ENCODE results near the gene RXFP4. TPM values are rescaled to one million over a fixed set of nuclear protein-coding genes. Genes with fewer than 3 reads are reported as not detected.

RXFP4 gene
- total RNA-seq, 6 experiments from 2014 or later = not detected

GRCh38 chr1:155946633-155947219 is 5.3 kb downstream of the RXFP4 start:
- H3K36me3 Mint-ChIP-seq (ENCODE audit: low read depth) = peaks cover 18% of the 10 kb centered on the region; the same call in 1 of the 2 replicates
- peak overlapping the region; percentile 2; the same call in 1 of the 2 replicates for H3K27ac Mint-ChIP-seq
- H3K4me3 Mint-ChIP-seq = no peak overlapping the region
- peaks cover 8% of the 10 kb centered on the region for H3K4me1 Mint-ChIP-seq (ENCODE audit: low read depth)
- H3K9me3 Mint-ChIP-seq = no peaks in the 10 kb centered on the region
- H3K27me3 Mint-ChIP-seq (ENCODE audit: insufficient read depth) = peaks cover 12% of the 10 kb centered on the region
- TF ChIP-seq CTCF (IDR thresholded peaks at IDR 0.05) = no peak
- DNase-seq = no peak

- Mint-ChIP-seq H3K4me1 (ENCODE audit: low read depth) (peaks cover 4% of the 10 kb centered on the region), H3K4me3 (no peak overlapping the region), H3K9me3 (no peaks in the 10 kb centered on the region), H3K27ac (no peak overlapping the region), H3K27me3 (ENCODE audit: insufficient read depth) (peaks cover 12% of the 10 kb centered on the region), H3K36me3 (ENCODE audit: low read depth) (peaks cover 18% of the 10 kb centered on the region; the same call in 1 of the 2 replicates)
- no peak for DNase-seq
- TF ChIP-seq CTCF (IDR thresholded peaks at IDR 0.05) = no peak
These were observed 5.9 kb downstream of the RXFP4 start for GRCh38 chr1:155947292-155947691.

GRCh38 chr1:155947741-155948140 is 6.3 kb downstream of the RXFP4 start:
- Mint-ChIP-seq H3K36me3 (ENCODE audit: low read depth) (peaks cover 18% of the 10 kb centered on the region; the same call in 1 of the 2 replicates), H3K4me3 (no peak overlapping the region), H3K4me1 (ENCODE audit: low read depth) (no peaks in the 10 kb centered on the region; the same call in 1 of the 2 replicates), H3K9me3 (no peaks in the 10 kb centered on the region), H3K27me3 (ENCODE audit: insufficient read depth) (peaks cover 10% of the 10 kb centered on the region), H3K27ac (no peak overlapping the region)
- TF ChIP-seq CTCF (IDR thresholded peaks at IDR 0.05) = no peak
- DNase-seq = no peak

- no peaks in the 10 kb centered on the region for H3K4me1 Mint-ChIP-seq (ENCODE audit: low read depth)
- no peaks in the 10 kb centered on the region for H3K9me3 Mint-ChIP-seq
- TF ChIP-seq CTCF (IDR thresholded peaks at IDR 0.05) = no peak
- no peak overlapping the region for H3K27ac Mint-ChIP-seq
- H3K27me3 Mint-ChIP-seq (ENCODE audit: insufficient read depth) = no peaks in the 10 kb centered on the region; the same call in 1 of the 2 replicates
- peaks cover 26% of the 10 kb centered on the region for H3K36me3 Mint-ChIP-seq (ENCODE audit: low read depth)
- DNase-seq = no peak
- no peak overlapping the region for H3K4me3 Mint-ChIP-seq
These were observed 9.4 kb downstream of the RXFP4 start for GRCh38 chr1:155950829-155951228.

- no peaks in the 10 kb centered on the region for H3K9me3 Mint-ChIP-seq
- no peaks in the 10 kb centered on the region; the same call in 1 of the 2 replicates for H3K27me3 Mint-ChIP-seq (ENCODE audit: insufficient read depth)
- peak overlapping the region; percentile 24; the same call in 1 of the 2 replicates for H3K27ac Mint-ChIP-seq
- no peak overlapping the region for H3K4me3 Mint-ChIP-seq
- no peaks in the 10 kb centered on the region for H3K4me1 Mint-ChIP-seq (ENCODE audit: low read depth)
- peaks cover 17% of the 10 kb centered on the region for H3K36me3 Mint-ChIP-seq (ENCODE audit: low read depth)
- TF ChIP-seq CTCF (IDR thresholded peaks at IDR 0.05) = no peak
- DNase-seq = no peak
These were observed 10.5 kb downstream of the RXFP4 start for GRCh38 chr1:155951753-155952504.

Data from HFFc6 (cell line).